ENCODE measurements around the gene RND3.

- TF ChIP-seq POLR2A (IDR thresholded peaks at IDR 0.05) (peak in 1 of 2 donors; percentile 66), CTCF (IDR thresholded peaks at IDR 0.05) (peak in 1 of 6 experiments; percentile 4)
Observed at GRCh38 chr2:150485871-150486538, 1.5 kb downstream of the RND3 start.
